Vagina (tissue), 2 donors: ENCODE measurements around the gene ENTPD1.

Experiments used
- POLR2A ChIP-seq, 2 donors: fragments of 450-650 bp; IDR thresholded peaks; one replicate each; pipeline ENCODE4 v1.6.1; 2017; ENCODE audit warnings: antibody characterized with exemption in 2 of 2, mild to moderate bottlenecking in 2 of 2, moderate library complexity in 2 of 2
- TF ChIP-seq, protein P1 (sequence below), 3 experiments: fragments of 450-650 bp in 2 of 3; fragments of 200-600 bp in 1 of 3; sonication (generic) in 1 of 3; IDR thresholded peaks; one replicate each; pipeline ENCODE4 v1.5.1; 2017 to 2019; ENCODE audit warnings: antibody characterized with exemption in 3 of 3, mild to moderate bottlenecking in 2 of 3, moderate library complexity in 2 of 3

DNA sequence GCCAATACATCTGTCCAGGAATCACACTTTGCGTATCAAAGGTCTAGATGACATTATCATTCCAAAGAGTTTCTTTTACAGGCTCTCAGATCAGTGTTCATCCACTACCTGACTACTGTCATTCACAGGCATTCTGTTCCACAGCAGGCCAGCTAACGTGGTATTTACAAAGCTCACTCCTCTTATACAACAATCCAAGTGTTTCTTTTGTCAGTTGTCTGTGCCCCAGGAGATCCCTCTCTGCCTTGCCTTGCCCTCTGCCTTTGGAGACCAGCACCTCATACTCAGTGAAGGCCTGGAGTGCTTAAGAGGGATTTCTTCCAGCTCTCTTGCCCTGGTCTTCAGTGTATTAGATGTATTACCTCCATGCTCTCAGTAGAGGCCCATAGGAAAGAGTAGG lies 117.2 kb downstream of the ENTPD1 start:
- TF ChIP-seq, protein P1, sequence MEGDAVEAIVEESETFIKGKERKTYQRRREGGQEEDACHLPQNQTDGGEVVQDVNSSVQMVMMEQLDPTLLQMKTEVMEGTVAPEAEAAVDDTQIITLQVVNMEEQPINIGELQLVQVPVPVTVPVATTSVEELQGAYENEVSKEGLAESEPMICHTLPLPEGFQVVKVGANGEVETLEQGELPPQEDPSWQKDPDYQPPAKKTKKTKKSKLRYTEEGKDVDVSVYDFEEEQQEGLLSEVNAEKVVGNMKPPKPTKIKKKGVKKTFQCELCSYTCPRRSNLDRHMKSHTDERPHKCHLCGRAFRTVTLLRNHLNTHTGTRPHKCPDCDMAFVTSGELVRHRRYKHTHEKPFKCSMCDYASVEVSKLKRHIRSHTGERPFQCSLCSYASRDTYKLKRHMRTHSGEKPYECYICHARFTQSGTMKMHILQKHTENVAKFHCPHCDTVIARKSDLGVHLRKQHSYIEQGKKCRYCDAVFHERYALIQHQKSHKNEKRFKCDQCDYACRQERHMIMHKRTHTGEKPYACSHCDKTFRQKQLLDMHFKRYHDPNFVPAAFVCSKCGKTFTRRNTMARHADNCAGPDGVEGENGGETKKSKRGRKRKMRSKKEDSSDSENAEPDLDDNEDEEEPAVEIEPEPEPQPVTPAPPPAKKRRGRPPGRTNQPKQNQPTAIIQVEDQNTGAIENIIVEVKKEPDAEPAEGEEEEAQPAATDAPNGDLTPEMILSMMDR (IDR thresholded peaks at IDR 0.05), result no peak
- TF ChIP-seq POLR2A (IDR thresholded peaks at IDR 0.05), result no peak
